ENCODE data around the gene SCARB1. TPM values are rescaled to one million over a fixed set of nuclear protein-coding genes. Genes with fewer than 3 reads are reported as not detected.

Gene SCARB1
- total and polyA plus RNA-seq, 2 experiments from 2014 or later: 31.0 to 62.5 TPM

DNA sequence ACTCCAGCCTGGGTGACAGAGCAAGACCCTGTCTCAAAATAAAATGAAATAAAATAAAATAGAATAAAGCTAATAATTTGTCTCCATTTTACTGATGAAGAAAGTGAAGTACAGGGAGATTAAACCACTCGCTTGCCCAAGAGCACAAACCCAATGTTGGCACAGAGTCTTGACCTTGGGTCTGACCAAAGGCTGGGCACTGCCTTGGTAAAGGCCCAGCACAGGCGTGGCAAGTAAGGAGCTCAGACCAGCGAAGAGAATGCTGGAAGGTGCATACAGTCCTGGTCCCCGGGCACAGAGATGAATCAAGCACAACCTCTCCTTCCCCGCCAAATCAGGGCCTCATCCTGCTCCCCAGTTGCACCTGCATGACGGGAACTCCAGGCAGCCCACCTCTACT lies 26.9 kb downstream of the SCARB1 start:
- H3K4me2 ChIP-seq: no peak overlapping the region
- H3F3A ChIP-seq (replicated peaks; ENCODE audit: low read depth): peaks cover 5% of the 10 kb centered on the region
- peaks cover 15% of the 10 kb centered on the region for H3K79me2 ChIP-seq (replicated peaks; ENCODE audit: insufficient read depth)
- H3K27me3 ChIP-seq (ENCODE audit: insufficient read depth): no peaks in the 10 kb centered on the region
- no peaks in the 10 kb centered on the region for H3K9me2 ChIP-seq (ENCODE audit: insufficient read depth)
- peaks cover 7% of the 10 kb centered on the region for H4K20me1 ChIP-seq (replicated peaks; ENCODE audit: insufficient read depth)
- no peaks in the 10 kb centered on the region for H3K9me3 Mint-ChIP-seq
- peaks cover 3% of the 10 kb centered on the region; the same call in 1 of the 3 replicates for H3K36me3 Mint-ChIP-seq (ENCODE audit: low read depth)
- no peak for DNase-seq (ENCODE audit: low spot score)
- peaks cover 41% of the 10 kb centered on the region for H3K4me1 Mint-ChIP-seq
- no peak overlapping the region for H3K27ac Mint-ChIP-seq
- ATAC-seq: no peak
- H3K27me3 Mint-ChIP-seq (ENCODE audit: insufficient read depth, low read depth, poor library complexity): peaks cover 6% of the 10 kb centered on the region
- TF ChIP-seq NANOG (IDR thresholded peaks at IDR 0.05; ENCODE audit: borderline replicate concordance): no peak
- no peak for TF ChIP-seq ETS1 (IDR thresholded peaks at IDR 0.05)
- TF ChIP-seq ZNF331 (CRISPR knock-in tag; IDR thresholded peaks at IDR 0.05; ENCODE audit: low read depth): no peak
- TF ChIP-seq, protein P1, sequence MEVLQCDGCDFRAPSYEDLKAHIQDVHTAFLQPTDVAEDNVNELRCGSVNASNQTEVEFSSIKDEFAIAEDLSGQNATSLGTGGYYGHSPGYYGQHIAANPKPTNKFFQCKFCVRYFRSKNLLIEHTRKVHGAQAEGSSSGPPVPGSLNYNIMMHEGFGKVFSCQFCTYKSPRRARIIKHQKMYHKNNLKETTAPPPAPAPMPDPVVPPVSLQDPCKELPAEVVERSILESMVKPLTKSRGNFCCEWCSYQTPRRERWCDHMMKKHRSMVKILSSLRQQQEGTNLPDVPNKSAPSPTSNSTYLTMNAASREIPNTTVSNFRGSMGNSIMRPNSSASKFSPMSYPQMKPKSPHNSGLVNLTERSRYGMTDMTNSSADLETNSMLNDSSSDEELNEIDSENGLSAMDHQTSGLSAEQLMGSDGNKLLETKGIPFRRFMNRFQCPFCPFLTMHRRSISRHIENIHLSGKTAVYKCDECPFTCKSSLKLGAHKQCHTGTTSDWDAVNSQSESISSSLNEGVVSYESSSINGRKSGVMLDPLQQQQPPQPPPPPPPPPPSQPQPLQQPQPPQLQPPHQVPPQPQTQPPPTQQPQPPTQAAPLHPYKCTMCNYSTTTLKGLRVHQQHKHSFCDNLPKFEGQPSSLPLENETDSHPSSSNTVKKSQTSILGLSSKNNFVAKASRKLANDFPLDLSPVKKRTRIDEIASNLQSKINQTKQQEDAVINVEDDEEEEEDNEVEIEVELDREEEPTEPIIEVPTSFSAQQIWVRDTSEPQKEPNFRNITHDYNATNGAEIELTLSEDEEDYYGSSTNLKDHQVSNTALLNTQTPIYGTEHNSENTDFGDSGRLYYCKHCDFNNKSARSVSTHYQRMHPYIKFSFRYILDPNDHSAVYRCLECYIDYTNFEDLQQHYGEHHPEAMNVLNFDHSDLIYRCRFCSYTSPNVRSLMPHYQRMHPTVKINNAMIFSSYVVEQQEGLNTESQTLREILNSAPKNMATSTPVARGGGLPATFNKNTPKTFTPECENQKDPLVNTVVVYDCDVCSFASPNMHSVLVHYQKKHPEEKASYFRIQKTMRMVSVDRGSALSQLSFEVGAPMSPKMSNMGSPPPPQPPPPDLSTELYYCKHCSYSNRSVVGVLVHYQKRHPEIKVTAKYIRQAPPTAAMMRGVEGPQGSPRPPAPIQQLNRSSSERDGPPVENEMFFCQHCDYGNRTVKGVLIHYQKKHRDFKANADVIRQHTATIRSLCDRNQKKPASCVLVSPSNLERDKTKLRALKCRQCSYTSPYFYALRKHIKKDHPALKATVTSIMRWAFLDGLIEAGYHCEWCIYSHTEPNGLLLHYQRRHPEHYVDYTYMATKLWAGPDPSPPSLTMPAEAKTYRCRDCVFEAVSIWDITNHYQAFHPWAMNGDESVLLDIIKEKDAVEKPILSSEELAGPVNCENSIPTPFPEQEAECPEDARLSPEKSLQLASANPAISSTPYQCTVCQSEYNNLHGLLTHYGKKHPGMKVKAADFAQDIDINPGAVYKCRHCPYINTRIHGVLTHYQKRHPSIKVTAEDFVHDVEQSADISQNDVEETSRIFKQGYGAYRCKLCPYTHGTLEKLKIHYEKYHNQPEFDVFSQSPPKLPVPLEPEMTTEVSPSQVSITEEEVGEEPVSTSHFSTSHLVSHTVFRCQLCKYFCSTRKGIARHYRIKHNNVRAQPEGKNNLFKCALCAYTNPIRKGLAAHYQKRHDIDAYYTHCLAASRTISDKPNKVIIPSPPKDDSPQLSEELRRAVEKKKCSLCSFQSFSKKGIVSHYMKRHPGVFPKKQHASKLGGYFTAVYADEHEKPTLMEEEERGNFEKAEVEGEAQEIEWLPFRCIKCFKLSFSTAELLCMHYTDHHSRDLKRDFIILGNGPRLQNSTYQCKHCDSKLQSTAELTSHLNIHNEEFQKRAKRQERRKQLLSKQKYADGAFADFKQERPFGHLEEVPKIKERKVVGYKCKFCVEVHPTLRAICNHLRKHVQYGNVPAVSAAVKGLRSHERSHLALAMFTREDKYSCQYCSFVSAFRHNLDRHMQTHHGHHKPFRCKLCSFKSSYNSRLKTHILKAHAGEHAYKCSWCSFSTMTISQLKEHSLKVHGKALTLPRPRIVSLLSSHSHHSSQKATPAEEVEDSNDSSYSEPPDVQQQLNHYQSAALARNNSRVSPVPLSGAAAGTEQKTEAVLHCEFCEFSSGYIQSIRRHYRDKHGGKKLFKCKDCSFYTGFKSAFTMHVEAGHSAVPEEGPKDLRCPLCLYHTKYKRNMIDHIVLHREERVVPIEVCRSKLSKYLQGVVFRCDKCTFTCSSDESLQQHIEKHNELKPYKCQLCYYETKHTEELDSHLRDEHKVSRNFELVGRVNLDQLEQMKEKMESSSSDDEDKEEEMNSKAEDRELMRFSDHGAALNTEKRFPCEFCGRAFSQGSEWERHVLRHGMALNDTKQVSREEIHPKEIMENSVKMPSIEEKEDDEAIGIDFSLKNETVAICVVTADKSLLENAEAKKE (CRISPR knock-in tag; IDR thresholded peaks at IDR 0.05): no peak
- no peak for TF ChIP-seq ZNF114 (CRISPR knock-in tag; IDR thresholded peaks at IDR 0.05)
- TF ChIP-seq POLR2AphosphoS5 (IDR thresholded peaks at IDR 0.05; ENCODE audit: low read depth): no peak
- no peak for TF ChIP-seq EZH2phosphoT487 (IDR thresholded peaks at IDR 0.05; ENCODE audit: unreplicated experiment)
- no peak for TF ChIP-seq CREB1 (CRISPR knock-in tag; IDR thresholded peaks at IDR 0.05; ENCODE audit: low read depth)
- TF ChIP-seq JUNB (IDR thresholded peaks at IDR 0.05; ENCODE audit: unreplicated experiment): no peak
- TF ChIP-seq CTCF (conservative IDR thresholded peaks at IDR 0.05; ENCODE audit: low read depth in 2 of 2): no peak
- TF ChIP-seq, protein P2, sequence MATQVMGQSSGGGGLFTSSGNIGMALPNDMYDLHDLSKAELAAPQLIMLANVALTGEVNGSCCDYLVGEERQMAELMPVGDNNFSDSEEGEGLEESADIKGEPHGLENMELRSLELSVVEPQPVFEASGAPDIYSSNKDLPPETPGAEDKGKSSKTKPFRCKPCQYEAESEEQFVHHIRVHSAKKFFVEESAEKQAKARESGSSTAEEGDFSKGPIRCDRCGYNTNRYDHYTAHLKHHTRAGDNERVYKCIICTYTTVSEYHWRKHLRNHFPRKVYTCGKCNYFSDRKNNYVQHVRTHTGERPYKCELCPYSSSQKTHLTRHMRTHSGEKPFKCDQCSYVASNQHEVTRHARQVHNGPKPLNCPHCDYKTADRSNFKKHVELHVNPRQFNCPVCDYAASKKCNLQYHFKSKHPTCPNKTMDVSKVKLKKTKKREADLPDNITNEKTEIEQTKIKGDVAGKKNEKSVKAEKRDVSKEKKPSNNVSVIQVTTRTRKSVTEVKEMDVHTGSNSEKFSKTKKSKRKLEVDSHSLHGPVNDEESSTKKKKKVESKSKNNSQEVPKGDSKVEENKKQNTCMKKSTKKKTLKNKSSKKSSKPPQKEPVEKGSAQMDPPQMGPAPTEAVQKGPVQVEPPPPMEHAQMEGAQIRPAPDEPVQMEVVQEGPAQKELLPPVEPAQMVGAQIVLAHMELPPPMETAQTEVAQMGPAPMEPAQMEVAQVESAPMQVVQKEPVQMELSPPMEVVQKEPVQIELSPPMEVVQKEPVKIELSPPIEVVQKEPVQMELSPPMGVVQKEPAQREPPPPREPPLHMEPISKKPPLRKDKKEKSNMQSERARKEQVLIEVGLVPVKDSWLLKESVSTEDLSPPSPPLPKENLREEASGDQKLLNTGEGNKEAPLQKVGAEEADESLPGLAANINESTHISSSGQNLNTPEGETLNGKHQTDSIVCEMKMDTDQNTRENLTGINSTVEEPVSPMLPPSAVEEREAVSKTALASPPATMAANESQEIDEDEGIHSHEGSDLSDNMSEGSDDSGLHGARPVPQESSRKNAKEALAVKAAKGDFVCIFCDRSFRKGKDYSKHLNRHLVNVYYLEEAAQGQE (IDR thresholded peaks at IDR 0.05; ENCODE audit: unreplicated experiment): no peak
- no peak for TF ChIP-seq EZH2 (IDR thresholded peaks at IDR 0.05; ENCODE audit: low read depth, unreplicated experiment)
- TF ChIP-seq STAT1 (IDR thresholded peaks at IDR 0.05; ENCODE audit: unreplicated experiment): no peak
- H2AFZ ChIP-seq: no peak overlapping the region
- H3K36me3 ChIP-seq (ENCODE audit: insufficient read depth): no peaks in the 10 kb centered on the region
- H3K27ac ChIP-seq (ENCODE audit: low read depth): no peak overlapping the region
- peaks cover 29% of the 10 kb centered on the region for H3K4me1 ChIP-seq (ENCODE audit: insufficient read depth)
- no peak overlapping the region for H3K4me3 ChIP-seq
- H3K4me3 Mint-ChIP-seq: no peak overlapping the region

All from GM23338 (cell line).